HG02870 (cell line): Measurements from ENCODE around the gene ATP6AP1.

Experiments used
- ATAC-seq: cut with Tn5 transposase; IDR thresholded peaks from one replicate; pipeline ENCODE4 v1.9.1; 2021; ENCODE audit warnings: mild to moderate bottlenecking, moderate library complexity; ENCODE audit not compliant: unreplicated experiment

The ATP6AP1 gene

GRCh38 chrX:154443992-154444754, 15.7 kb downstream of the ATP6AP1 start, which contains the start of gene FAM50A:
TSS of gene FAM50A (plus strand) at chrX:154444141. CDS start at chrX:154444236, 95 bp downstream.
- peak; percentile 59 for ATAC-seq

- no peak for ATAC-seq
These were observed 16.3 kb downstream of the ATP6AP1 start for GRCh38 chrX:154444755-154445246.

GRCh38 chrX:154445776-154446175, 17.3 kb downstream of the ATP6AP1 start:
- no peak for ATAC-seq

- ATAC-seq = no peak
These were observed 18.0 kb downstream of the ATP6AP1 start for GRCh38 chrX:154446430-154446829.

- ATAC-seq = no peak
These were observed 20.0 kb downstream of the ATP6AP1 start for GRCh38 chrX:154448484-154448883.

- ATAC-seq = no peak
These were observed 21.1 kb downstream of the ATP6AP1 start for GRCh38 chrX:154449618-154450017.

GRCh38 chrX:154450312-154450711, 21.8 kb downstream of the ATP6AP1 start:
- ATAC-seq = no peak

GRCh38 chrX:154452823-154453222, 24.3 kb downstream of the ATP6AP1 start:
- no peak for ATAC-seq

GRCh38 chrX:154457491-154458115, 29.1 kb downstream of the ATP6AP1 start:
- ATAC-seq = no peak

GRCh38 chrX:154458116-154458953, 29.9 kb downstream of the ATP6AP1 start, which contains the start of gene PLXNA3:
TSS of gene PLXNA3 (plus strand) at chrX:154458281. CDS start at chrX:154460184, 1,903 bp downstream.
- ATAC-seq = no peak

- ATAC-seq = no peak
These were observed 30.7 kb downstream of the ATP6AP1 start for GRCh38 chrX:154458954-154459778.

- ATAC-seq = no peak
These were observed 31.4 kb downstream of the ATP6AP1 start for GRCh38 chrX:154459832-154460231.

- no peak for ATAC-seq
These were observed 31.8 kb downstream of the ATP6AP1 start for GRCh38 chrX:154460326-154460725.

- ATAC-seq = no peak
These were observed 33.9 kb downstream of the ATP6AP1 start for GRCh38 chrX:154462396-154462795.

- no peak for ATAC-seq
These were observed 35.2 kb downstream of the ATP6AP1 start for GRCh38 chrX:154463611-154464220.

GRCh38 chrX:154464806-154465365, 36.4 kb downstream of the ATP6AP1 start:
- no peak for ATAC-seq

GRCh38 chrX:154465601-154466000, 37.1 kb downstream of the ATP6AP1 start:
- ATAC-seq = no peak

- no peak for ATAC-seq
These were observed 37.6 kb downstream of the ATP6AP1 start for GRCh38 chrX:154466036-154466435.

GRCh38 chrX:154466907-154467306, 38.4 kb downstream of the ATP6AP1 start:
- no peak for ATAC-seq

- no peak for ATAC-seq
These were observed 39.1 kb downstream of the ATP6AP1 start for GRCh38 chrX:154467556-154467955.
